Gastrocnemius medialis (tissue), 4 donors: ENCODE results near the gene LSM11.
"Not testable (repeated sequence)": the region's sequence is repeated elsewhere in the genome, so short reads cannot be mapped to it uniquely, and the experiment has no call there.

ENCODE experiments used
- POLR2A ChIP-seq, 2 donors: fragments of 450-650 bp; IDR thresholded peaks; one replicate each; pipeline ENCODE4 v1.6.1; 2017; ENCODE audit warnings: antibody characterized with exemption in 2 of 2, mild to moderate bottlenecking in 2 of 2, moderate library complexity in 2 of 2
- TF ChIP-seq, protein P1 (sequence below), 5 experiments: fragments of 450-650 bp in 3 of 5; fragments of 200-600 bp in 2 of 5; sonication (generic) in 2 of 5; IDR thresholded peaks in 4 of 5; conservative IDR thresholded peaks in 1 of 5; 1 replicate in 4 of 5; 2 replicates in 1 of 5; pipeline ENCODE4 v1.5.1; 2016 to 2019; ENCODE audit warnings: antibody characterized with exemption in 5 of 5, mild to moderate bottlenecking in 3 of 5, moderate library complexity in 3 of 5

- TF ChIP-seq, protein P1, sequence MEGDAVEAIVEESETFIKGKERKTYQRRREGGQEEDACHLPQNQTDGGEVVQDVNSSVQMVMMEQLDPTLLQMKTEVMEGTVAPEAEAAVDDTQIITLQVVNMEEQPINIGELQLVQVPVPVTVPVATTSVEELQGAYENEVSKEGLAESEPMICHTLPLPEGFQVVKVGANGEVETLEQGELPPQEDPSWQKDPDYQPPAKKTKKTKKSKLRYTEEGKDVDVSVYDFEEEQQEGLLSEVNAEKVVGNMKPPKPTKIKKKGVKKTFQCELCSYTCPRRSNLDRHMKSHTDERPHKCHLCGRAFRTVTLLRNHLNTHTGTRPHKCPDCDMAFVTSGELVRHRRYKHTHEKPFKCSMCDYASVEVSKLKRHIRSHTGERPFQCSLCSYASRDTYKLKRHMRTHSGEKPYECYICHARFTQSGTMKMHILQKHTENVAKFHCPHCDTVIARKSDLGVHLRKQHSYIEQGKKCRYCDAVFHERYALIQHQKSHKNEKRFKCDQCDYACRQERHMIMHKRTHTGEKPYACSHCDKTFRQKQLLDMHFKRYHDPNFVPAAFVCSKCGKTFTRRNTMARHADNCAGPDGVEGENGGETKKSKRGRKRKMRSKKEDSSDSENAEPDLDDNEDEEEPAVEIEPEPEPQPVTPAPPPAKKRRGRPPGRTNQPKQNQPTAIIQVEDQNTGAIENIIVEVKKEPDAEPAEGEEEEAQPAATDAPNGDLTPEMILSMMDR (IDR thresholded peaks at IDR 0.05 in 4 of 5, conservative IDR thresholded peaks at IDR 0.05 in 1 of 5): not testable (repeated sequence)
- TF ChIP-seq POLR2A (IDR thresholded peaks at IDR 0.05): not testable (repeated sequence)
These were observed 47.4 kb upstream of the LSM11 start for GRCh38 chr5:157696154-157696553.
